GM18858 (cell line): ENCODE results near the gene CLDN34.

Source experiments
- ATAC-seq: cut with Tn5 transposase; IDR thresholded peaks from one replicate; pipeline ENCODE4 v1.9.1; 2021; ENCODE audit not compliant: unreplicated experiment

Gene CLDN34

GRCh38 chrX:9980401-9980800 lies 13.2 kb downstream of the CLDN34 start:
- no peak for ATAC-seq

GRCh38 chrX:9980927-9981326 lies 13.8 kb downstream of the CLDN34 start:
- no peak for ATAC-seq

GRCh38 chrX:9983441-9983840 lies 16.3 kb downstream of the CLDN34 start:
- no peak for ATAC-seq

- ATAC-seq = no peak
Observed at GRCh38 chrX:9983846-9984245, 16.7 kb downstream of the CLDN34 start.

GRCh38 chrX:9988762-9989161 lies 21.6 kb downstream of the CLDN34 start:
- ATAC-seq = no peak

GRCh38 chrX:9992061-9992460 lies 24.9 kb downstream of the CLDN34 start:
- no peak for ATAC-seq

- no peak for ATAC-seq
Observed at GRCh38 chrX:9992724-9993123, 25.6 kb downstream of the CLDN34 start.

- peak; percentile 61 for ATAC-seq
Observed at GRCh38 chrX:9995855-9996339, 28.7 kb downstream of the CLDN34 start.

GRCh38 chrX:9997041-9997440 lies 29.9 kb downstream of the CLDN34 start:
- ATAC-seq = no peak

GRCh38 chrX:9997524-9997923 lies 30.4 kb downstream of the CLDN34 start:
- no peak for ATAC-seq

- no peak for ATAC-seq
Observed at GRCh38 chrX:10001496-10001895, 34.3 kb downstream of the CLDN34 start.

GRCh38 chrX:10004832-10005475 lies 37.8 kb downstream of the CLDN34 start:
- ATAC-seq = no peak

- ATAC-seq = no peak
Observed at GRCh38 chrX:10006086-10006485, 38.9 kb downstream of the CLDN34 start.

- no peak for ATAC-seq
Observed at GRCh38 chrX:10006770-10007169, 39.6 kb downstream of the CLDN34 start.

- ATAC-seq = no peak
Observed at GRCh38 chrX:10007621-10008020, 40.5 kb downstream of the CLDN34 start.

GRCh38 chrX:10008483-10009056 lies 41.4 kb downstream of the CLDN34 start:
- no peak for ATAC-seq

GRCh38 chrX:10009741-10010140 lies 42.6 kb downstream of the CLDN34 start:
- ATAC-seq = no peak

GRCh38 chrX:10010686-10011085 lies 43.5 kb downstream of the CLDN34 start:
- no peak for ATAC-seq

GRCh38 chrX:10011261-10011931 lies 44.2 kb downstream of the CLDN34 start:
- ATAC-seq = no peak

GRCh38 chrX:10011991-10012390 lies 44.8 kb downstream of the CLDN34 start:
- no peak for ATAC-seq

- ATAC-seq = peak; percentile 57
Observed at GRCh38 chrX:10014462-10015354, 47.5 kb downstream of the CLDN34 start.
